Esophagus muscularis mucosa (tissue), 4 donors: ENCODE data around the gene ELFN1. TPM values are rescaled to one million over a fixed set of nuclear protein-coding genes. Genes with fewer than 3 reads are reported as not detected.

Source experiments
- DNase-seq: peaks from one replicate; pipeline ENCODE4 v3.0.0-alpha.2; 2017; ENCODE audit errors: extremely low spot score
- H3K27ac ChIP-seq, 4 donors: fragments of 200-600 bp; sonication (generic); replicated peaks in 1 of 4; 1 replicate in 3 of 4; 2 replicates in 1 of 4; pipeline ENCODE4 v1.5.1; 2016 to 2019; ENCODE audit warnings: mild to moderate bottlenecking in 1 of 4
- H3K27me3 ChIP-seq, 4 donors: fragments of 200-600 bp; sonication (generic); one replicate each; pipeline versions ENCODE4 v1.5.1 to v1.6.0; 2016 to 2019
- H3K36me3 ChIP-seq, 4 donors: fragments of 200-600 bp; sonication (generic); one replicate each; pipeline ENCODE4 v1.5.1; 2016 to 2019
- H3K4me1 ChIP-seq, 4 donors: fragments of 200-600 bp; sonication (generic); one replicate each; pipeline ENCODE4 v1.5.1; 2016 to 2019
- H3K4me3 ChIP-seq, 4 donors: fragments of 200-600 bp; sonication (generic); 1 replicate in 2 of 4; 2 replicates in 2 of 4; pipeline ENCODE4 v1.5.1; 2016 to 2019; ENCODE audit warnings: mild to moderate bottlenecking in 4 of 4, moderate library complexity in 1 of 4
- H3K9me3 ChIP-seq, 4 donors: fragments of 200-600 bp; sonication (generic); 1 replicate in 3 of 4; 2 replicates in 1 of 4; pipeline ENCODE4 v1.5.1; 2016 to 2019
- EP300 ChIP-seq: sonication (generic); formaldehyde crosslinking; IDR thresholded peaks from one replicate; pipeline ENCODE4 v1.6.1; 2017; ENCODE audit warnings: antibody characterized with exemption
- POLR2A ChIP-seq: fragments of 450-650 bp; IDR thresholded peaks from one replicate; pipeline ENCODE4 v1.6.1; 2017; ENCODE audit warnings: antibody characterized with exemption, moderate library complexity, mild to moderate bottlenecking, low read depth
- POLR2AphosphoS5 ChIP-seq, 2 donors: sonication (generic); formaldehyde crosslinking; IDR thresholded peaks; one replicate each; pipeline ENCODE4 v1.6.1; 2017; ENCODE audit warnings: antibody characterized with exemption in 2 of 2
- WGBS: methylation state at CpG from one replicate; pipeline ENCODE4 v1.1.5; 2018; 5-methylcytosine and 5-hydroxymethylcytosine counted together
- intact Hi-C: fragments of 100-400 bp; cut with DNase I; formaldehyde crosslinking; loops from one replicate; pipeline ENCODE4 v1.15.1; 2023
- total RNA-seq, 4 donors: library from RNA; depleted of rRNA; stranded (reverse); fragments of >200 nt; gene quantifications; one replicate each; pipeline versions ENCODE4 v1.1.0 to v1.2.1, GENCODE V29; 2016
- TF ChIP-seq, protein P1 (sequence below), 3 experiments: fragments of 200-600 bp in 2 of 3; fragments of 450-650 bp in 1 of 3; sonication (generic) in 2 of 3; IDR thresholded peaks; one replicate each; pipeline ENCODE4 v1.5.1; 2017 to 2019; ENCODE audit warnings: antibody characterized with exemption in 3 of 3, mild to moderate bottlenecking in 2 of 3, moderate library complexity in 1 of 3

The ELFN1 gene
- total RNA-seq, 4 donors from 2014 or later, result 0.86 to 3.3 (median 1.9) TPM

DNA sequence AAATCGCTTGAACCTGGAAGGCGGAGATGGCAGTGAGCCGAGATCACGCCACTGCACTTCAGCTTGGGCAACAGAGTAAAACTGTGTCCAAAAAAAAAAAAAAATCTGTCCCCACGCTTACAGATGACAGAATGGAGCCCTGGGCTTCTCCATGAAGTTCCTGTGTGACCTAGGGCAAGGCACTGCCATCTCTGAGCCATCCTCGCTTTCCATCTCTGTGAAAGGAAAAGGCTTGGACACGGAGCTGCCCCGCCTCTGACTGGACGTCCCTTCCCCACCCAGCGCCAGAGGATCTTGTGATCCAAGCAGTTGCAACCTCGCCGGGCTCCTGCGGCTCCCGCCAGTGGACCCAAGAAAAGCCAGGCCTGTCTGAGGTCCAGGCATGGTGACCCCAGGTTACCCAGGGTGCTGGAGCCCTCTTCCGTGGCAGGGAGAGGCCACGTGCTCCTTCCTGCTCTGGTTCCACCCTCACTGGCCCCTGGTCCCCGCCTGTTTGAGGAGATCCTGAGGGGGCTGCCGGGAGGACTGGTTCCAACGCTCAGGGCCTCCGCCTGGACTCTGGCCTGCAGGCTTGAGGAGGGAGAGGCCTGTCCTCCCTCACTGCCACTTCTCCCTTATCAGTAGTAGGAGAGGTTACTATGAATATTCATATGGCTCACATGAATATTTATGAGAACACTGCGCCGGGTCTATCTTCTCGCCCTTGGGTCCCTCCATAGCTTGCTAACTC is 25.6 kb upstream of the ELFN1 start:
- intact Hi-C loops, result no loop called here
- TF ChIP-seq, protein P1, sequence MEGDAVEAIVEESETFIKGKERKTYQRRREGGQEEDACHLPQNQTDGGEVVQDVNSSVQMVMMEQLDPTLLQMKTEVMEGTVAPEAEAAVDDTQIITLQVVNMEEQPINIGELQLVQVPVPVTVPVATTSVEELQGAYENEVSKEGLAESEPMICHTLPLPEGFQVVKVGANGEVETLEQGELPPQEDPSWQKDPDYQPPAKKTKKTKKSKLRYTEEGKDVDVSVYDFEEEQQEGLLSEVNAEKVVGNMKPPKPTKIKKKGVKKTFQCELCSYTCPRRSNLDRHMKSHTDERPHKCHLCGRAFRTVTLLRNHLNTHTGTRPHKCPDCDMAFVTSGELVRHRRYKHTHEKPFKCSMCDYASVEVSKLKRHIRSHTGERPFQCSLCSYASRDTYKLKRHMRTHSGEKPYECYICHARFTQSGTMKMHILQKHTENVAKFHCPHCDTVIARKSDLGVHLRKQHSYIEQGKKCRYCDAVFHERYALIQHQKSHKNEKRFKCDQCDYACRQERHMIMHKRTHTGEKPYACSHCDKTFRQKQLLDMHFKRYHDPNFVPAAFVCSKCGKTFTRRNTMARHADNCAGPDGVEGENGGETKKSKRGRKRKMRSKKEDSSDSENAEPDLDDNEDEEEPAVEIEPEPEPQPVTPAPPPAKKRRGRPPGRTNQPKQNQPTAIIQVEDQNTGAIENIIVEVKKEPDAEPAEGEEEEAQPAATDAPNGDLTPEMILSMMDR (IDR thresholded peaks at IDR 0.05), result no peak
- H3K4me3 ChIP-seq, result no peak overlapping the region
- peaks cover 14 to 20% (median 16%) of the 10 kb centered on the region in 4 donors for H3K4me1 ChIP-seq
- WGBS, result 88% methylated on average over 17 of the region's 23 CpGs
- H3K9me3 ChIP-seq, result no peaks in the 10 kb centered on the region
- no peak overlapping the region for H3K27ac ChIP-seq
- no peaks in the 10 kb centered on the region for H3K36me3 ChIP-seq
- H3K27me3 ChIP-seq, result peaks cover 0 to 96% (median 5%) of the 10 kb centered on the region in 4 donors
- DNase-seq, result no peak

DNA sequence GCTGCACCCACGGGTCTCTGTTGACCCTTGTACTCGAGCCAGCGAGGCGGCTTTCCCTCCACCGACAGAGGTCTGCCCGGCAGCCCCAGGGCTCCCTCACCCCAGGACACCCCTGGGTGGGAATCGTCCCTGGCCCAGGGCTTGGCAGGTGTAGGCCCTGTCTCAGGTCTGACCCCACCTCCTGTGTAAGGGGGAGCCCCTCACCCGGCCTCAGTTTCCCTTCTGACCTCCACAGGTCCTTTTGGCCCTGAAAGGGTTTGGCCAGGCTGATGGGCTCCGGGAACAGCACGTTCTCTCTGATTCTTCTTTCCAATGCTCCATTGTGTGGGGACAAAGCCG is 25.0 kb upstream of the ELFN1 start:
- peaks cover 0 to 96% (median 5%) of the 10 kb centered on the region in 4 donors for H3K27me3 ChIP-seq
- no peak for DNase-seq

DNA sequence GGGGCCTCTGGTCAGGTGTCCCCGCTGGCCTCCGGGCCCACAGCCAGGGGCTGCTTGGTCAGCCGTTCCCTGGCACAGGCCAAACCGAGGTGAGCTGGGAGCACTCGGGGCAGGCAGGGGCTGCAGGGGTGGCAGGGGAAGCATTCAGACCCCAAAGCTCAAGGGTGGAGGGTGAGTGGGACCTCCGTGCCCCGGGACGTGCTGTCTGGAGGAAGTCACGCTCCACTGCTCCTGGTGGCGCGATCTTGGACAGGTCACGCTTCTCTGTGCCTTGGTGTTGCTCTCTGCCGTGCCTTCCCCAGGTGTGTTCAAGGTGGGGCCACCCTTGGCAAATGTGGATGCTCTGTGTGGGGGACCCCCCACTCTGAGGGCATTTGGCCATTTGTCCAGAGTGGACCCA is 24.6 kb upstream of the ELFN1 start:
- TF ChIP-seq EP300 (no peak), POLR2AphosphoS5 (IDR thresholded peaks at IDR 0.05) (no peak), POLR2A (no peak)
- TF ChIP-seq, protein P1 (IDR thresholded peaks at IDR 0.05), result no peak
- no peaks in the 10 kb centered on the region for H3K9me3 ChIP-seq
- no peak for DNase-seq
- no peak overlapping the region for H3K4me3 ChIP-seq
- H3K4me1 ChIP-seq, result peaks cover 14 to 20% (median 16%) of the 10 kb centered on the region in 4 donors
- no peak overlapping the region for H3K27ac ChIP-seq
- WGBS, result 100% methylated on average over 1 of the region's 13 CpGs
- intact Hi-C loops, result no loop called here
- peaks cover 0 to 96% (median 5%) of the 10 kb centered on the region in 4 donors for H3K27me3 ChIP-seq
- no peaks in the 10 kb centered on the region for H3K36me3 ChIP-seq

More for the DNA sequence above, 25.0 kb upstream of the ELFN1 start:
- H3K4me1 ChIP-seq, result peaks cover 14 to 20% (median 16%) of the 10 kb centered on the region in 4 donors
- H3K9me3 ChIP-seq, result no peaks in the 10 kb centered on the region
- H3K4me3 ChIP-seq, result no peak overlapping the region
- no peak overlapping the region for H3K27ac ChIP-seq
- 91% methylated on average over 7 of the region's 11 CpGs for WGBS
- no peak for TF ChIP-seq POLR2AphosphoS5 (IDR thresholded peaks at IDR 0.05)
- TF ChIP-seq EP300, result no peak
- no peak for TF ChIP-seq POLR2A
- TF ChIP-seq, protein P1 (IDR thresholded peaks at IDR 0.05), result no peak
- no peaks in the 10 kb centered on the region for H3K36me3 ChIP-seq
- intact Hi-C loops, result no loop called here

DNA sequence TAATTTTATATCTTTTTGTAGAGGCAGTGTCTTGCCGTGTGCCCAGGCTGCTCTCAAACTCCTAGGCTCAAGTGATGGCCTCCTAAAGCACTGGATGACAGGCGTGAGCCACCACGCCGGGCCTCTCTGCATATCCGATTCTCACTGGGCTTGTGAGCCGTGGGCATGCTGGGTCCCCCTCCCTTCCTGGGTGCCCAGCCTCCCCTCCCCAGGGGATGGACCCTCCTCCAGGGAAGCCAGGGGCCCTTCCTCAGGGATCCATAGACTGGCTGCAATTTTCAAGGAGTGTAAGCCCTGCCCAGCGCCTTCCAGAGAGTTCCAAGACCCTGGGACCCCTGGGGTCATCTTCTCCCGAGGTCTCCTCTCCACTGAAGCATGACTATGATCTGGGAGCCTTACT is 23.7 kb upstream of the ELFN1 start:
- no peak for DNase-seq
- peaks cover 0 to 95% (median 7%) of the 10 kb centered on the region in 4 donors for H3K27me3 ChIP-seq
- 83% methylated on average over 8 of the region's 8 CpGs for WGBS

More for the DNA sequence above, 23.7 kb upstream of the ELFN1 start:
- Histone ChIP-seq H3K27ac (no peak overlapping the region), H3K4me1 (peaks cover 14 to 20% (median 16%) of the 10 kb centered on the region in 4 donors), H3K4me3 (no peak overlapping the region), H3K36me3 (no peaks in the 10 kb centered on the region), H3K9me3 (no peaks in the 10 kb centered on the region)
- TF ChIP-seq EP300 (no peak), POLR2A (no peak), POLR2AphosphoS5 (IDR thresholded peaks at IDR 0.05) (no peak)
- TF ChIP-seq, protein P1 (IDR thresholded peaks at IDR 0.05), result no peak
- intact Hi-C loops, result no loop called here
